Measurements from ENCODE around the gene MTFMT.

The MTFMT gene

DNA sequence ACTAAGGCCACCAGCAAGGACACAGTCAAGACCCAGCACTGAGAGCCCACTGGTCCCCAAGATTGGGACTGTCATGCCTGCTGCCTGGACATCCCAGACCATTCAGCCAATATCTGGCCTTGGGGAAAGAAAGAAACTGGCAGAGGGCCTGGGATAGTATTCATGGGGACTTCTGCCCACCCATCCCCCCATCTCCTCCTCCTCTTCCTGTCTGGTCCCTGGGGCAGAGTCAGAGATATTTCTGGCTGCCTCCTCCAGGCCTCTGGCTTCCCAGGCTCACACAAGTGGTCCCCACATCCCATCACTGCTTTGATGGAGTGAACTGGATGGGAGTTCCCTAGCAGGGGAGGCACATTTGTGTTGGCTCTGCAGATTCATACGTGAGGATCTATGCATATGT lies 42.6 kb upstream of the MTFMT start:
- no peak overlapping the region for H3K4me3 ChIP-seq (ENCODE audit: low read depth, low read length)
- no peak for DNase-seq (ENCODE audit: low read depth)

DNA sequence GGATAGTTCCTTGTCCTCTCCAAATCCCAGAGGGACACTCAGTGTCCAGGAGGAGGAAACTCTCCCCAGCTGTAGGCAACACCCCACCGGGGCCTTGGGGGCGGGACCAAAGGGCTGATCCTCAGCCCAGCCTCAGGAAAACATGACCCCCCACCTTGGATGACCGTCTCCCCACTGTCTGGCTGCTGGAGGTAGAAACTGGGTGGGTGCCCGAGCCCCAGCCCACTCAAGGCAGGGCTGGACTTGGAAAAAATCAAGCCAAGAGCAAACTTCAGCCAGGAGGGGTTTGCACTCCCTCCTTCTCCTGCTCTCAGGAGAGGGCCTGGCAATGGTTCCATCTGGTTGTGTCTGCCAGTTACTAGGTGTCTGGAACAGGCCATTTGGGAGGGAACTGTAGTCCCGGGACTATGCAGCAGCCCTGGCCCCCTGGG lies 42.0 kb upstream of the MTFMT start:
- H3K4me3 ChIP-seq (ENCODE audit: low read depth, low read length) = no peak overlapping the region
- DNase-seq (ENCODE audit: low read depth) = no peak
- TF ChIP-seq, protein P1, sequence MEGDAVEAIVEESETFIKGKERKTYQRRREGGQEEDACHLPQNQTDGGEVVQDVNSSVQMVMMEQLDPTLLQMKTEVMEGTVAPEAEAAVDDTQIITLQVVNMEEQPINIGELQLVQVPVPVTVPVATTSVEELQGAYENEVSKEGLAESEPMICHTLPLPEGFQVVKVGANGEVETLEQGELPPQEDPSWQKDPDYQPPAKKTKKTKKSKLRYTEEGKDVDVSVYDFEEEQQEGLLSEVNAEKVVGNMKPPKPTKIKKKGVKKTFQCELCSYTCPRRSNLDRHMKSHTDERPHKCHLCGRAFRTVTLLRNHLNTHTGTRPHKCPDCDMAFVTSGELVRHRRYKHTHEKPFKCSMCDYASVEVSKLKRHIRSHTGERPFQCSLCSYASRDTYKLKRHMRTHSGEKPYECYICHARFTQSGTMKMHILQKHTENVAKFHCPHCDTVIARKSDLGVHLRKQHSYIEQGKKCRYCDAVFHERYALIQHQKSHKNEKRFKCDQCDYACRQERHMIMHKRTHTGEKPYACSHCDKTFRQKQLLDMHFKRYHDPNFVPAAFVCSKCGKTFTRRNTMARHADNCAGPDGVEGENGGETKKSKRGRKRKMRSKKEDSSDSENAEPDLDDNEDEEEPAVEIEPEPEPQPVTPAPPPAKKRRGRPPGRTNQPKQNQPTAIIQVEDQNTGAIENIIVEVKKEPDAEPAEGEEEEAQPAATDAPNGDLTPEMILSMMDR (IDR thresholded peaks at IDR 0.05; ENCODE audit: low read depth, low read length, missing control alignments) = no peak

More for the DNA sequence above, 42.6 kb upstream of the MTFMT start:
- TF ChIP-seq, protein P1 (IDR thresholded peaks at IDR 0.05; ENCODE audit: low read depth, low read length, missing control alignments) = no peak

GRCh38 chr15:65069779-65070546 lies 40.5 kb upstream of the MTFMT start:
- H3K4me3 ChIP-seq (ENCODE audit: low read depth, low read length) = no peak overlapping the region
- no peak for DNase-seq (ENCODE audit: low read depth)
- TF ChIP-seq, protein P1 (IDR thresholded peaks at IDR 0.05; ENCODE audit: low read depth, low read length, missing control alignments) = no peak

- no peak overlapping the region for H3K4me3 ChIP-seq (ENCODE audit: low read depth, low read length)
- TF ChIP-seq, protein P1 (IDR thresholded peaks at IDR 0.05; ENCODE audit: low read depth, low read length, missing control alignments) = no peak
- DNase-seq (ENCODE audit: low read depth) = no peak
These were observed 39.7 kb upstream of the MTFMT start for GRCh38 chr15:65069179-65069578.

DNA sequence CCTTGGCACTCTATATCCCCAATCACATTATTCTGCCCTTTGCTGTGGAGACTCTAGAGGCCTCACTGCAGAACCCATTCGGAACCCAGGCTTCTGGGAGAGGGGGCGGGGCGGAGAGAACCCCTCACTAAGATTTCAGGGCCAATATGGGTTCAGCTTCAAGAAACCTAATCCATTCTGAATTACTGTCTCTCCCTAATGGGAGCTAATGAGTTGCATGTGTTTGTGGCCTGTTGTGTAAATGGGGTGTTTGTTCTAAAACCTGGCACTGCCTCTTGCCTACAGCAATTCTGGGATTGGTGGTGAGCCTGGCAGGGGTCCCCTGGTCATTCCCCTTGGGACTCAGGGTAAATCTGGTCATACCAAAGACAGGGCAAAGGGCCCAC lies 39.0 kb upstream of the MTFMT start:
- no peak for DNase-seq (ENCODE audit: low read depth)
- no peak overlapping the region for H3K4me3 ChIP-seq (ENCODE audit: low read depth, low read length)
- TF ChIP-seq, protein P1 (IDR thresholded peaks at IDR 0.05; ENCODE audit: low read depth, low read length, missing control alignments) = no peak

DNA sequence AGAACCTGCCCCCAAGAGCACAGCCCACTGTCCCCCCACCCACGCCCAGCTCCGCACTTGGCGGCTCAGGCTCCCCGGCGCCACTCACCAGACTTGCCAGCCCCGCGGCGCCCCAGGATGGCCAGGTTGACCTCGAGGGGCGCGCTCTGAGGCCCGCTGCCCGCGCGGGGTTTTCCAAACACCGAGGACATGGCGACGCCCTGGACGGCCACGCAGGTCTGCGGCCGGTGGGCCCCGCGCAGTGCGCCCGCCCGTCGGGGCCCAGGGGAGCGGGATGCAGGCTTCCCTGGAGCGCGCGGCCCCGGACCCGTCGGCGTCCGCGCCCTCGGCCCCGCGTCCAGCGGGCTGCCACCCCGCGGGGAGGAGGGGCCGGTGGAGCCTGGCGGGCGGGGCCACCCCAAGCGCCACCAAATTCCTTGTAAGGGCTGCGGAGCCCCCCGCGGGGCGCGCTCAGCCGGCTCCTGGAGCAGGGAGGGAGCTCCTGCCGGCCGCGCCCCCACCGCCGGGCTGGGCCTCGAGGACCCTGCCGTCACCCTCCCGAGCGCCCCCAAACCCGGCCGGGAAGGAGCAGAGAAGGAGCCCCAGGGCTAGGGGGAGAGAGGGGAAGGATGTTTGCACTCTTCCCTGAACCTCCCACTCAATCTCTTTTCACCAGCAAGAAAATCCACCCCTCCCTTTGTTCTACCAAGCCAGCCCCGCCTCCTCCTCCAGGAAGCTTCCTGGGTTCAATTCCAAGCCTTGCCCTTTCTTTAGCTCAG lies 38.4 kb upstream of the MTFMT start, which contains the start of gene RASL12:
Gene RASL12, minus strand, starts transcription at position 347 of the 758 bp plus-strand sequence. Its CDS starts 156 bp downstream, at position 191.
- no peak for DNase-seq (ENCODE audit: low read depth)
- H3K4me3 ChIP-seq (ENCODE audit: low read depth, low read length) = no peak within 1 kb of the TSS
- TF ChIP-seq, protein P1 (IDR thresholded peaks at IDR 0.05; ENCODE audit: low read depth, low read length, missing control alignments) = no peak

Data from GM12864 (cell line).